H1 (cell line): ENCODE measurements around the gene DDX21. TPM values are rescaled to one million over a fixed set of nuclear protein-coding genes. Genes with fewer than 3 reads are reported as not detected.

ENCODE experiments used
- CTCF ChIA-PET: fragments of 300-600 bp; sonication (Branson Sonifier 250); formaldehyde crosslinking; loops from one replicate; lab custom pipeline; 2021; ENCODE audit not compliant: partially characterized antibody; lab: Charles Lee
- POLR2A ChIA-PET: fragments of 300-600 bp; sonication (Branson Sonifier 250); formaldehyde crosslinking; loops from one replicate; lab custom pipeline; 2021; ENCODE audit warnings: inconsistent platforms; ENCODE audit not compliant: partially characterized antibody; lab: Charles Lee
- DNase-seq, 2 experiments: peaks; one replicate each; pipeline versions ENCODE4 v3.0.0 to v3.0.0-alpha.2; 2010 to 2022; ENCODE audit warnings: low spot score in 2 of 2, low read depth in 1 of 2, mixed read lengths in 1 of 2
- FAIRE-seq: peaks from 2 replicates; lab custom pipeline; 2011; peaks lifted over from hg19 to GRCh38; lab: Jason Lieb, UNC
- H2AFZ ChIP-seq: 2 replicates; pipeline ENCODE4 v1.8.1; 2012; ENCODE audit warnings: low read length, inconsistent platforms
- H2AK5ac ChIP-seq: 2 replicates; pipeline ENCODE4 v1.6.1; 2013; ENCODE audit warnings: low read depth, low read length
- H2BK120ac ChIP-seq: replicated peaks from 2 replicates; pipeline ENCODE3; 2013; ENCODE audit warnings: low read depth, low read length, inconsistent platforms
- H2BK12ac ChIP-seq: 2 replicates; pipeline ENCODE4 v1.6.1; 2013; ENCODE audit warnings: low read depth, low read length
- H2BK15ac ChIP-seq: 2 replicates; pipeline ENCODE4 v1.6.1; 2013; ENCODE audit warnings: low read length
- H2BK20ac ChIP-seq: 2 replicates; pipeline ENCODE4 v1.6.1; 2013; ENCODE audit warnings: low read length
- H2BK5ac ChIP-seq: 2 replicates; pipeline ENCODE4 v1.6.1; 2013; ENCODE audit warnings: low read depth, low read length
- H3K14ac ChIP-seq: 2 replicates; pipeline ENCODE4 v1.6.1; 2013; ENCODE audit warnings: inconsistent platforms; ENCODE audit not compliant: insufficient read length
- H3K18ac ChIP-seq: 2 replicates; pipeline ENCODE4 v1.6.1; 2013; ENCODE audit warnings: low read length; ENCODE audit errors: extremely low read depth
- H3K23ac ChIP-seq: 2 replicates; pipeline ENCODE4 v1.6.1; 2013; ENCODE audit warnings: inconsistent platforms; ENCODE audit not compliant: insufficient read length
- H3K23me2 ChIP-seq: 2 replicates; pipeline ENCODE4 v1.6.1; 2013; ENCODE audit warnings: low read depth, low read length
- H3K27ac ChIP-seq: 2 replicates; pipeline ENCODE4 v1.6.1; 2011; ENCODE audit warnings: low read depth, low read length, inconsistent platforms
- H3K27me3 ChIP-seq, 4 experiments: replicated peaks in 1 of 4; 1 replicate in 1 of 4; 2 replicates in 3 of 4; pipeline versions ENCODE4 v1.6.1 to v1.8.1; 2011 to 2013; ENCODE audit warnings: low read length in 3 of 4, mild to moderate bottlenecking in 3 of 4, inconsistent platforms in 2 of 4, mixed read lengths in 2 of 4, moderate library complexity in 1 of 4; ENCODE audit not compliant: control insufficient read depth in 3 of 4, insufficient read depth in 3 of 4; ENCODE audit errors: extremely low read depth in 1 of 4
- H3K36me3 ChIP-seq, 4 experiments: 2 replicates each; pipeline versions ENCODE4 v1.6.1 to v1.8.1; 2011 to 2013; ENCODE audit warnings: mild to moderate bottlenecking in 4 of 4, low read length in 3 of 4, moderate library complexity in 2 of 4, control low read depth in 1 of 4, inconsistent platforms in 1 of 4; ENCODE audit not compliant: insufficient read depth in 4 of 4, control insufficient read depth in 2 of 4
- H3K4ac ChIP-seq: replicated peaks from 2 replicates; pipeline ENCODE3; 2013; ENCODE audit warnings: low read length, low read depth, mixed read lengths, inconsistent platforms; ENCODE audit not compliant: insufficient read length
- H3K4me1 ChIP-seq, 4 experiments: replicated peaks in 1 of 4; 1 replicate in 1 of 4; 2 replicates in 3 of 4; pipeline versions ENCODE4 v1.6.1 to v1.8.1; 2011 to 2013; ENCODE audit warnings: low read length in 3 of 4, inconsistent platforms in 2 of 4, mixed read lengths in 1 of 4; ENCODE audit not compliant: insufficient read depth in 4 of 4, control insufficient read depth in 3 of 4
- H3K4me2 ChIP-seq, 2 experiments: 2 replicates each; pipeline versions ENCODE4 v1.6.1 to v1.8.1; 2011 to 2013; ENCODE audit warnings: low read depth in 2 of 2, low read length in 2 of 2, control low read depth in 1 of 2, inconsistent platforms in 1 of 2, mild to moderate bottlenecking in 1 of 2; ENCODE audit not compliant: insufficient read depth in 1 of 2
- H3K4me3 ChIP-seq, 4 experiments: fragments of 200-600, 300-600 bp in 1 of 4; sonication (generic), shearing (Covaris generic), sonication (Bioruptor Twin) in 1 of 4; 2 replicates each; pipeline versions ENCODE4 v1.5.1 to v1.8.1; 2011 to 2016; ENCODE audit warnings: low read length in 4 of 4, low read depth in 3 of 4, control low read depth in 2 of 4, inconsistent platforms in 2 of 4, mild to moderate bottlenecking in 2 of 4, mixed read lengths in 1 of 4, moderate library complexity in 1 of 4; ENCODE audit not compliant: insufficient read depth in 2 of 4; ENCODE audit errors: extremely low read depth in 1 of 4
- H3K56ac ChIP-seq: replicated peaks from 2 replicates; pipeline ENCODE3; 2013; ENCODE audit warnings: low read depth, mild to moderate bottlenecking, mixed read lengths, low read length, inconsistent platforms; ENCODE audit not compliant: insufficient read length
- H3K79me1 ChIP-seq: 2 replicates; pipeline ENCODE4 v1.6.1; 2013; ENCODE audit warnings: low read depth, low read length, control low read depth
- H3K79me2 ChIP-seq, 2 experiments: 2 replicates each; pipeline versions ENCODE4 v1.6.1 to v1.8.1; 2012 to 2013; ENCODE audit warnings: low read length in 2 of 2, mild to moderate bottlenecking in 2 of 2, inconsistent platforms in 1 of 2; ENCODE audit not compliant: insufficient read depth in 2 of 2, control insufficient read depth in 1 of 2
- H3K9ac ChIP-seq, 4 experiments: replicated peaks in 1 of 4; 1 replicate in 1 of 4; 2 replicates in 3 of 4; pipeline versions ENCODE4 v1.6.1 to v1.8.1; 2011 to 2013; ENCODE audit warnings: low read depth in 3 of 4, low read length in 3 of 4, control low read depth in 2 of 4, mild to moderate bottlenecking in 2 of 4, moderate library complexity in 2 of 4, inconsistent platforms in 1 of 4; ENCODE audit errors: extremely low read depth in 1 of 4
- H3K9me3 ChIP-seq, 2 experiments: 2 replicates each; pipeline versions ENCODE4 v1.6.1 to v1.8.1; 2012 to 2013; ENCODE audit warnings: mild to moderate bottlenecking in 2 of 2, moderate library complexity in 2 of 2, control low read depth in 1 of 2, inconsistent platforms in 1 of 2, low read depth in 1 of 2, low read length in 1 of 2, mixed read lengths in 1 of 2; ENCODE audit not compliant: insufficient read depth in 2 of 2
- H4K20me1 ChIP-seq, 2 experiments: replicated peaks in 1 of 2; 2 replicates each; pipeline versions ENCODE3 to v1.8.1; 2011 to 2013; ENCODE audit warnings: inconsistent platforms in 2 of 2, low read length in 2 of 2, mild to moderate bottlenecking in 1 of 2; ENCODE audit not compliant: insufficient read depth in 2 of 2, control insufficient read depth in 1 of 2
- H4K5ac ChIP-seq: 2 replicates; pipeline ENCODE4 v1.6.1; 2013; ENCODE audit warnings: low read length, low read depth, mixed read lengths, inconsistent platforms; ENCODE audit not compliant: insufficient read length
- H4K8ac ChIP-seq: 2 replicates; pipeline ENCODE4 v1.8.0; 2013; ENCODE audit warnings: mild to moderate bottlenecking, moderate library complexity, low read length, inconsistent platforms; ENCODE audit not compliant: insufficient read depth; ENCODE audit errors: extremely low read depth
- H4K91ac ChIP-seq: replicated peaks from 2 replicates; pipeline ENCODE3; 2013; ENCODE audit warnings: low read length, mixed read lengths, inconsistent platforms; ENCODE audit not compliant: insufficient read length
- CHD1 ChIP-seq: IDR thresholded peaks from 2 replicates; pipeline ENCODE4 v1.6.1; 2012; ENCODE audit warnings: low read depth, low read length, improper control_type of control experiment
- EGR1 ChIP-seq: IDR thresholded peaks from 2 replicates; pipeline ENCODE4 v1.6.1; 2011; ENCODE audit warnings: low read depth, low read length, borderline replicate concordance
- KDM5A ChIP-seq: fragments of 200-600 bp; IDR thresholded peaks from 2 replicates; pipeline ENCODE4 v1.7.1; 2012; ENCODE audit warnings: mild to moderate bottlenecking, low read length, inconsistent platforms, mixed read lengths
- polyA plus RNA-seq, 7 experiments: library from polyadenylated mRNA; depleted of rRNA in 3 of 7; stranded (reverse) in 5 of 7; unstranded in 2 of 7; fragments of >200 nt in 5 of 7; fragments of 200-250 nt in 2 of 7; gene quantifications; 1 replicate in 5 of 7; 2 replicates in 1 of 7; 4 replicates in 1 of 7; pipeline versions ENCODE4 v1.2.1 to v1.2.3, GENCODE V29; 2011 to 2013; ENCODE audit warnings: missing spikeins in 2 of 7, mixed read lengths in 2 of 7
- total RNA-seq: library from RNA; stranded (reverse); fragmentation: NEBNext Ultra II Directional; extraction: Animal tissue kit (Norgen Biotek cat#: 25700); gene quantifications from 2 replicates; pipeline ENCODE4 v1.2.1, GENCODE V29; 2021

DDX21 gene
- total and polyA plus RNA-seq, 2 of the 8 experiments (the other 6 are each of a cell fraction or from before 2014, with no cell fraction given) = 67.0 to 195 TPM

- Histone ChIP-seq H4K8ac (no peak overlapping the region), H2BK5ac (no peak overlapping the region), H3K4me1 (no peaks in the 10 kb centered on the region), H2AK5ac (no peak overlapping the region), H3K23ac (no peak overlapping the region), H4K20me1 (peaks cover 0 to 1% of the 10 kb centered on the region in 2 experiments), H2BK15ac (no peak overlapping the region), H3K9me3 (no peaks in the 10 kb centered on the region), H3K14ac (no peak overlapping the region), H4K5ac (no peak overlapping the region), H3K23me2 (no peaks in the 10 kb centered on the region), H3K36me3 (peaks cover 0 to 7% (median 4%) of the 10 kb centered on the region in 4 experiments; a peak in 4 of 8 replicates), H2AFZ (no peak overlapping the region), H3K27me3 (no peaks in the 10 kb centered on the region), H3K18ac (no peak overlapping the region), H3K9ac (no peak overlapping the region), H3K4me2 (no peak overlapping the region), H3K4ac (no peak overlapping the region), H2BK120ac (no peak overlapping the region), H4K91ac (no peak overlapping the region), H3K27ac (no peak overlapping the region), H3K79me2 (no peaks in the 10 kb centered on the region), H2BK12ac (no peak overlapping the region), H2BK20ac (no peak overlapping the region), H3K56ac (no peak overlapping the region), H3K79me1 (no peaks in the 10 kb centered on the region; the same call in 1 of the 2 replicates), H3K4me3 (no peak overlapping the region)
- no peak for DNase-seq
- FAIRE-seq = no peak
- TF ChIP-seq EGR1 = no peak
- TF ChIP-seq KDM5A = no peak
- no peak for TF ChIP-seq CHD1
- ChIA-PET POLR2A (interaction anchor here (1.2 to 1.3 kb wide), 2 partner anchors 25 to 43 kb away, joined by 3 read pairs; no protein-coding TSS in a partner anchor), CTCF (interaction anchor here (0.7 to 1.2 kb wide), 2 partner anchors 27 to 29 kb away, joined by 3 read pairs; no protein-coding TSS in a partner anchor)
Observed at GRCh38 chr10:68924593-68924992, 31.4 kb upstream of the DDX21 start.
